ENCODE results near the gene ZNF559. TPM values are rescaled to one million over a fixed set of nuclear protein-coding genes. Genes with fewer than 3 reads are reported as not detected.
A peak's percentile ranks its signal among the peaks of the same experiment; 100 is the strongest.
"Not testable (repeated sequence)": the region's sequence is repeated elsewhere in the genome, so short reads cannot be mapped to it uniquely, and the experiment has no call there.

The ZNF559 gene
- total RNA-seq = 8.2 and 9.5 TPM in 2 replicates

- H3K9me3 Mint-ChIP-seq = peaks cover 21% of the 10 kb centered on the region
Observed at GRCh38 chr19:9323919-9324583, at the start of gene ZNF559. Gene ZNF559, plus strand, starts transcription at chr19:9324179. Its CDS starts 14,371 bp downstream, at chr19:9338550.

DNA sequence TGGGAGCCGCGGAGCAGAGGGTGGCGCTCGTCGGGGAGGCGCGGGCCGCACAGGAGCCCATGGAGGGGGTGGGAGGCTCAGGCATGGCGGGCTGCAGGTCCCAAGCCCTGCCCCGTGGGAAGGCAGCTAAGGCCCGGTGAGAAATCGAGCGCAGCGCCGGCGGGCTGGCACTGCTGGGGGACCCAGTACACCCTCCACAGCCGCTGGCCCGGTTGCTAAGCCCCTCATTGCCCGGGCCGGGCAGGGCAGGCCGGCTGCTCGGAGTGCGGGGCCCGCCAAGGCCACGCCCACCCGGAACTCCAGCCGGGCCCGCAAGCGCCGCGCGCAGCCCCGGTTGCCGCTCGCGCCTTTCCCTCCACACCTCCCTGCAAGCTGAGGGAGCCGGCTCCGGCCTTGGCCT is 40.5 kb upstream of the ZNF559 start:
- peak overlapping the region; percentile 61 for H3K4me3 Mint-ChIP-seq

More at GRCh38 chr19:9323919-9324583, at the start of gene ZNF559:
- peak; percentile 98 for DNase-seq
- peaks cover 33% of the 10 kb centered on the region for H3K36me3 Mint-ChIP-seq (ENCODE audit: low read depth)
- peaks cover 9% of the 10 kb centered on the region for H3K4me1 Mint-ChIP-seq
- intact Hi-C loops (cut with micrococcal nuclease) = loop anchor here (1.0 to 5.0 kb wide), 3 partner anchors 15 to 258 kb away; partner anchors contain the start of genes ZNF121, ZNF266 and ZNF699
- no peaks in the 10 kb centered on the region for H3K27me3 Mint-ChIP-seq
- H3K4me3 Mint-ChIP-seq = peak within 1 kb of the TSS; percentile 93
- H3K27ac Mint-ChIP-seq = peak within 1 kb of the TSS; percentile 94

GRCh38 chr19:9289231-9289884 is 34.6 kb upstream of the ZNF559 start:
- no peaks in the 10 kb centered on the region for H3K27me3 Mint-ChIP-seq
- peaks cover 36% of the 10 kb centered on the region for H3K9me3 Mint-ChIP-seq
- H3K27ac Mint-ChIP-seq = no peak overlapping the region
- DNase-seq = no peak
- H3K36me3 Mint-ChIP-seq (ENCODE audit: low read depth) = peaks cover 31% of the 10 kb centered on the region
- no peaks in the 10 kb centered on the region for H3K4me1 Mint-ChIP-seq
- H3K4me3 Mint-ChIP-seq = no peak overlapping the region
- intact Hi-C loops (cut with micrococcal nuclease) = no loop called here

More for the DNA sequence above, 40.5 kb upstream of the ZNF559 start:
- H3K27me3 Mint-ChIP-seq; H3K4me1 Mint-ChIP-seq; H3K36me3 Mint-ChIP-seq (ENCODE audit: low read depth); intact Hi-C loops (cut with micrococcal nuclease); H3K27ac Mint-ChIP-seq: not testable (repeated sequence)
- peaks cover 38% of the 10 kb centered on the region for H3K9me3 Mint-ChIP-seq
- DNase-seq = peak; percentile 69

GRCh38 chr19:9295411-9295849 is 28.5 kb upstream of the ZNF559 start:
- no peak for DNase-seq
- Mint-ChIP-seq H3K27me3 (no peaks in the 10 kb centered on the region), H3K9me3 (peaks cover 26% of the 10 kb centered on the region), H3K36me3 (ENCODE audit: low read depth) (peaks cover 77% of the 10 kb centered on the region), H3K4me1 (no peaks in the 10 kb centered on the region), H3K4me3 (no peak overlapping the region), H3K27ac (no peak overlapping the region)
- intact Hi-C loops (cut with micrococcal nuclease) = no loop called here

DNA sequence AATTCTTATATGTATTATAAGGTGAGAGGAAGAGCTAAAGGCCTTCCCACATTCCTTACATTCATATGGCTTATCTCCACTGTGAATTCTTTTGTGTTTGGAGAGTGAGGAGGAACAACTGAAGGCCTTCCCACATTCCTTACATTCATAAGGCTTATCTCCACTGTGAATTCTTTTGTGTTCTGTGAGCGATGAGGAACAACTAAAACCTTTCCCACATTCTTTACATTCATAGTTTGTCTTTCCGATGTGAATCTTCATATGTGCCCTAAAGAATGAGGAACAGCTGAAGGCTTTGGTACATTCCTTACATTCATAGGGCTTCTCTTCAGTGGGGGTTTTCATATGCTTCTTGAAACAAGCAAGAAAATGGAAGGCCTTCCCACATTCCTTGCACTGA is 27.6 kb upstream of the ZNF559 start:
- H3K9me3 Mint-ChIP-seq = peaks cover 30% of the 10 kb centered on the region
- intact Hi-C loops (cut with micrococcal nuclease) = no loop called here
- DNase-seq = no peak
- peaks cover 83% of the 10 kb centered on the region for H3K36me3 Mint-ChIP-seq (ENCODE audit: low read depth)
- no peak overlapping the region for H3K4me3 Mint-ChIP-seq
- no peaks in the 10 kb centered on the region for H3K27me3 Mint-ChIP-seq
- no peak overlapping the region for H3K27ac Mint-ChIP-seq
- H3K4me1 Mint-ChIP-seq = no peaks in the 10 kb centered on the region

DNA sequence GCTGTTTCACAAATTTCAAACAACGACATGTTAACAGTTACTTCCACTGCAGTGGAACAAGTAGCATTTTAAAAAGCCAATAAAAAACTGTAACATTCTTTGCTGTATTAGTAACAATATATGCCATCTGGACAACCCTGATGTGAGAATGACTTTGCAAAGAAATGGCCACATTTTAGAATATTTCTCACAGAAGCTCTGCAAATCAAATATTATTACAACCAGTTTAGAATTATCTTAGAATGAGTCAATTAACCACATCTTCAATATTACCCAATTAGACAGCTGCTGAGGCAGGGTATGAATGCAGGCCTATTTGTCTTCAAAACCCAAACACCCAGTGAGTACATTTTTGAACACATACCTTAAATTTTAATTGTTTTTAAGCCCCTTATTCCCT is 17.5 kb upstream of the ZNF559 start:
- Mint-ChIP-seq H3K4me3 (no peak overlapping the region), H3K36me3 (ENCODE audit: low read depth) (peaks cover 41% of the 10 kb centered on the region), H3K27me3 (no peaks in the 10 kb centered on the region)

GRCh38 chr19:9308091-9308770 is 15.7 kb upstream of the ZNF559 start:
- no peak for DNase-seq
- peaks cover 14% of the 10 kb centered on the region for H3K4me1 Mint-ChIP-seq
- intact Hi-C loops (cut with micrococcal nuclease) = loop anchor here (2.0 to 5.0 kb wide), 2 partner anchors 167 to 229 kb away; partner anchors contain the start of genes ZNF317 and ZNF426
- no peaks in the 10 kb centered on the region for H3K27me3 Mint-ChIP-seq
- peaks cover 25% of the 10 kb centered on the region for H3K36me3 Mint-ChIP-seq (ENCODE audit: low read depth)
- H3K9me3 Mint-ChIP-seq = peaks cover 13% of the 10 kb centered on the region
- H3K4me3 Mint-ChIP-seq = peak overlapping the region; percentile 96
- H3K27ac Mint-ChIP-seq = peak overlapping the region; percentile 94

More for the DNA sequence above, 17.5 kb upstream of the ZNF559 start:
- Mint-ChIP-seq H3K4me1 (peaks cover 14% of the 10 kb centered on the region), H3K27ac (no peak overlapping the region), H3K9me3 (peaks cover 14% of the 10 kb centered on the region)
- no peak for DNase-seq
- intact Hi-C loops (cut with micrococcal nuclease) = loop anchor here (5.0 kb wide), 1 partner anchor 231 kb away; the partner anchor contains the start of gene ZNF426

DNA sequence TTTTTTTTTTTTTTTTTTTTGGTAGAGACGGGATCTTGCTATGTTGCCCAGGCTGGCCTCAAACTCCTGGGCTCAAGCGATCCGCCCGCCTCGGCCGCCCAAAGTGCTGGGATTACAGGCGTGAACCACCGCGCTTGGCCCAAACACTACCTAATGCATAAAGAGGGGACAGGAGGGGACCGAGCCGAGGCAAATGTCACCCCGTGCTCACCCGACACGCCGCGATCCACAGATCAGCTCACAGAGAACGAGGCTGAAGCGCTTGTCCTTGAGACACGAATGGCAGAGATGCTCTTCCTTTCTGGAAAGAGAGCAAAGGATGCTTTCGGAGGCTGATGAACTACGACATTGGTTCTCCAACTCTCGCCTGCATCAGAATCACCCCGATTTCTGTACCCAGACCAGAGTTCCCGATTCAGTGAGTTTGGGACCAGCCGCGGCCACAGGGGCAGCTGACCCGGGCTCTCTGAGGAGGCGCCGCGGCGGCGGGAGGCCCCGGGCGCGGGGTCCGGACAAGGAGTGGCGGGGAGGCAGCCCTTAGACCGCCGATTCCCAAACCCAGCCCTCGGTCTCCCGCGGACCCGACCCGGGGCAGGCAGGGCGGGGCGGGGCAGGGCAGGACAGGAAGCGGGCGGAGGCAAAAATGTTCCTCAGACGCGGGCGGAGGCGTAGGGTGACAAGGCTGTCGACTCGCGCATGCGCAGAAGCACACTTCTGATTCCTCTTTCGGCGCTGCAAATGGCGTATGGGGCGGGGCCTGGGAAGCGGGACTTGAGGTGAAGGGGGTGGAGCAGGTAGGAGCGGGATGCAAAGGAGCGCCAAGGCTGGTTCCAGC is 14.6 kb upstream of the ZNF559 start, which contains the start of gene ZNF699:
ZNF699 (minus strand) TSS at position 700 of the 835 bp plus-strand sequence. CDS start 4,719 bp downstream, outside the sequence.
- H3K4me3 Mint-ChIP-seq = peak within 1 kb of the TSS; percentile 96
- peaks cover 14% of the 10 kb centered on the region for H3K4me1 Mint-ChIP-seq
- peaks cover 16% of the 10 kb centered on the region for H3K9me3 Mint-ChIP-seq
- peak; percentile 99 for DNase-seq
- peaks cover 14% of the 10 kb centered on the region for H3K36me3 Mint-ChIP-seq (ENCODE audit: low read depth)
- peak within 1 kb of the TSS; percentile 94 for H3K27ac Mint-ChIP-seq
- intact Hi-C loops (cut with micrococcal nuclease) = loop anchor here (1.0 to 5.0 kb wide), 4 partner anchors 15 to 228 kb away; partner anchors contain the start of genes ZNF266, ZNF317, ZNF426 and ZNF559
- no peaks in the 10 kb centered on the region for H3K27me3 Mint-ChIP-seq

- no peak for DNase-seq
- intact Hi-C loops (cut with micrococcal nuclease) = loop anchor here (1.0 to 5.0 kb wide), 5 partner anchors 14 to 482 kb away; partner anchors contain the start of genes ZNF266, ZNF317, ZNF426 and ZNF559
- H3K4me1 Mint-ChIP-seq = peaks cover 14% of the 10 kb centered on the region
- peaks cover 17% of the 10 kb centered on the region for H3K9me3 Mint-ChIP-seq
- peak overlapping the region; percentile 94 for H3K27ac Mint-ChIP-seq
- H3K36me3 Mint-ChIP-seq (ENCODE audit: low read depth) = peaks cover 8% of the 10 kb centered on the region
- H3K4me3 Mint-ChIP-seq = peak overlapping the region; percentile 96
- H3K27me3 Mint-ChIP-seq = no peaks in the 10 kb centered on the region
Observed at GRCh38 chr19:9309974-9310446, 14.0 kb upstream of the ZNF559 start.

DNA sequence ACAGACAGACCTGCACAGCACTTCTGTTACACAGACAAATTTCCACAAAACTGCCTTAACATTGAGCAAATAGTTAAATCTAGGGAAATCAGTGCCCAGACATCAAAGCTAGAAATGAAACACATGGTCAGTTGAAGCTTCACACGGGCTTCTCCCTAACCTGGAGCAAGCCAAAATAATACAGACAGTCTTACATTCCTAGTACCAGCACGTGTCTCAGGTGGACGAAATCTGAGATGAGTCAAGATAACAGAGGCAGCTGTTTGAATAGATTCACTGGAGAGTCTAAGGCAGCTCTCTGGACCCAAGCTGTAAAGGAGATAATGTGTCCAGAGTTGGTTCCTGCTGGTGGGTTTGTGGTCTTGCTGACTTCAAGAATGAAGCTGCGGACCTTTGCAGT is 10.2 kb upstream of the ZNF559 start:
- H3K27me3 Mint-ChIP-seq = no peaks in the 10 kb centered on the region
- peaks cover 7% of the 10 kb centered on the region for H3K4me1 Mint-ChIP-seq
- peaks cover 3% of the 10 kb centered on the region for H3K36me3 Mint-ChIP-seq (ENCODE audit: low read depth)
- no peak for DNase-seq
- no peak overlapping the region for H3K4me3 Mint-ChIP-seq
- intact Hi-C loops (cut with micrococcal nuclease) = loop anchor here (5.0 kb wide), 1 partner anchor 479 kb away; no protein-coding TSS in a partner anchor
- peaks cover 24% of the 10 kb centered on the region for H3K9me3 Mint-ChIP-seq
- H3K27ac Mint-ChIP-seq = no peak overlapping the region

DNA sequence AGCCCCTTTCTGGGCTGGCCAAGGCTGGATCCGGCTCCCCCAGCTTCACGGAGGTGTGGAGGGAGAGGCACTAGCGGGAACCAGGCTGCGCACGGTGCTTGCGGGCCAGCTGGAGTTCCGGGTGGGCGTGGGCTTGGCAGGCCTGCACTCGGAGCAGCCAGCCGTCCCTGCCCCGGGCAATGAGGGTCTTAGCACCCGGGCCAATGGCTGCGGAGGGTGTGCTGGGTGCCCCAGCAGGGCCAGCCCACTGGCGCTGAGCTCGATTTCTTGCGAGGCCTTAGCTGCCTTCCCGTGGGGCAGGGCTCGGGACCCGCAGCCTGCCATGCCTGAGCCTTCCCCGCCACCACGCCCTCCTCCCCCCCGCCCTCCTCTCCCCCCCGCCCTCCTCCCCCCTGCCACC is 2.6 kb upstream of the ZNF559 start:
- H3K27me3 Mint-ChIP-seq = no peaks in the 10 kb centered on the region
- H3K4me3 Mint-ChIP-seq = no peak overlapping the region
- peaks cover 21% of the 10 kb centered on the region for H3K36me3 Mint-ChIP-seq (ENCODE audit: low read depth)
- intact Hi-C loops (cut with micrococcal nuclease) = loop anchor here (5.0 kb wide), 1 partner anchor 261 kb away; the partner anchor contains the start of gene ZNF121
- peaks cover 21% of the 10 kb centered on the region for H3K9me3 Mint-ChIP-seq
- DNase-seq = peak; percentile 50
- peaks cover 9% of the 10 kb centered on the region for H3K4me1 Mint-ChIP-seq
- H3K27ac Mint-ChIP-seq = no peak overlapping the region

- H3K9me3 Mint-ChIP-seq = peaks cover 21% of the 10 kb centered on the region
- intact Hi-C loops (cut with micrococcal nuclease) = loop anchor here (5.0 kb wide), 1 partner anchor 261 kb away; the partner anchor contains the start of gene ZNF121
- peaks cover 21% of the 10 kb centered on the region for H3K36me3 Mint-ChIP-seq (ENCODE audit: low read depth)
- not testable (repeated sequence) for H3K27ac Mint-ChIP-seq, H3K27me3 Mint-ChIP-seq, DNase-seq, H3K4me1 Mint-ChIP-seq, H3K4me3 Mint-ChIP-seq
Observed at GRCh38 chr19:9321756-9322155, 2.2 kb upstream of the ZNF559 start.

Data from activated CD4-positive, alpha-beta T cell treated with anti-CD3 and anti-CD28 coated beads, Interleukin-2, amount 10 ng/mL, durations not matched to agents 24 days and 14 days (primary cell).